ENCODE data around the gene FLOT1. TPM values are rescaled to one million over a fixed set of nuclear protein-coding genes. Genes with fewer than 3 reads are reported as not detected.

FLOT1 gene
- total and polyA plus RNA-seq, 9 of the 15 experiments (the other 6 are each of a cell fraction or from before 2014, with no cell fraction given): 11.7 to 149 (median 118) TPM

DNA sequence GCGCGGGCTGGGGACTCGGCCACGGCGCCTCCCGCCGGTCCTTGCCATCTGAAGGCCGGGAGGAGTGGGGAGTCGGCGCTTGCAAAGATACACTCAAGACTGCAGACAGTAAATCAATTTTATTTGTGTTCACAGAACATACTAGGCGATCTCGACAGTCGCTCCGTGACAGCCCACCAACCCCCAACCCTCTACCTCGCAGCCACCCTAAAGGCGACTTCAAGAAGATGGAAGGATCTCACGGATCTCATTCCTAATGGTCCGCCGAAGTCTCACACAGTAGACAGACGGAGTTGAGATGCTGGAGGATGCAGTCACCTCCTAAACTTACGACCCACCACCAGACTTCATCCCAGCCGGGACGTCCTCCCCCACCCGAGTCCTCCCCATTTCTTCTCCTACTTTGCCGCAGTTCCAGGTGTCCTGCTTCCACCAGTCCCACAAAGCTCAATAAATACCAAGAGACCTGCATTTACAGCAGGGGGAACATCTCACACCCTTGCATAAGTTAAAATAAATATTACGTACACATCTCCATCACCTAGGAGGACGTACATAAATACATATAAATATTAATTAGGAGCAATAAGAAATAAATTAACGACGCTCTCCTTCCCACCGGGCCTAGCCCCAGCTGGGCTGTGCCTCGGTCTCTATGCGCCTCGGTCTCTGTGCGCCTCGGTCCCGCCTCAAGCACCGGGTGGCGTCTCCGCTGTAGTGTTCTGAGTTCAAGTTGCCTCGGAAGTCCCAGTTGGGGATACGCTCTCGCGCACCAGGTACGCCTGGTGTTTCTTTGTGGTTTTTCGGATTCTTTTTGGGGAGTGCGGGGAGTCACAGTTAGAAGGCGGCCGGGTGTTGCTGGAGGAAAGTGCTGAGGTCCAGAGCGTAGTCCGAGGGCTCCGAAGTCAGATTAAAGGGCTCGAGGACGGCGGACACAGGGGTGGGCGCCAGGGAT lies 889 bp upstream of the FLOT1 start (continued):
- TF ChIP-seq RBFOX2 (IDR thresholded peaks at IDR 0.05; ENCODE audit: low read depth, low read length) (peak; percentile 90), LEF1 (IDR thresholded peaks at IDR 0.05) (no peak), ZNF232 (CRISPR knock-in tag; IDR thresholded peaks at IDR 0.05) (no peak), ZNF212 (CRISPR knock-in tag; IDR thresholded peaks at IDR 0.05) (no peak), ZEB2 (IDR thresholded peaks at IDR 0.05) (no peak), ZNF347 (CRISPR knock-in tag; IDR thresholded peaks at IDR 0.05; ENCODE audit: low read depth) (no peak), NCOA6 (IDR thresholded peaks at IDR 0.05) (no peak), FOSL1 (tag; conservative IDR thresholded peaks at IDR 0.05) (no peak), KDM5B (IDR thresholded peaks at IDR 0.05; ENCODE audit: insufficient replicate concordance, low read depth, low read length) (peak; percentile 62)
- TF ChIP-seq, protein P1, sequence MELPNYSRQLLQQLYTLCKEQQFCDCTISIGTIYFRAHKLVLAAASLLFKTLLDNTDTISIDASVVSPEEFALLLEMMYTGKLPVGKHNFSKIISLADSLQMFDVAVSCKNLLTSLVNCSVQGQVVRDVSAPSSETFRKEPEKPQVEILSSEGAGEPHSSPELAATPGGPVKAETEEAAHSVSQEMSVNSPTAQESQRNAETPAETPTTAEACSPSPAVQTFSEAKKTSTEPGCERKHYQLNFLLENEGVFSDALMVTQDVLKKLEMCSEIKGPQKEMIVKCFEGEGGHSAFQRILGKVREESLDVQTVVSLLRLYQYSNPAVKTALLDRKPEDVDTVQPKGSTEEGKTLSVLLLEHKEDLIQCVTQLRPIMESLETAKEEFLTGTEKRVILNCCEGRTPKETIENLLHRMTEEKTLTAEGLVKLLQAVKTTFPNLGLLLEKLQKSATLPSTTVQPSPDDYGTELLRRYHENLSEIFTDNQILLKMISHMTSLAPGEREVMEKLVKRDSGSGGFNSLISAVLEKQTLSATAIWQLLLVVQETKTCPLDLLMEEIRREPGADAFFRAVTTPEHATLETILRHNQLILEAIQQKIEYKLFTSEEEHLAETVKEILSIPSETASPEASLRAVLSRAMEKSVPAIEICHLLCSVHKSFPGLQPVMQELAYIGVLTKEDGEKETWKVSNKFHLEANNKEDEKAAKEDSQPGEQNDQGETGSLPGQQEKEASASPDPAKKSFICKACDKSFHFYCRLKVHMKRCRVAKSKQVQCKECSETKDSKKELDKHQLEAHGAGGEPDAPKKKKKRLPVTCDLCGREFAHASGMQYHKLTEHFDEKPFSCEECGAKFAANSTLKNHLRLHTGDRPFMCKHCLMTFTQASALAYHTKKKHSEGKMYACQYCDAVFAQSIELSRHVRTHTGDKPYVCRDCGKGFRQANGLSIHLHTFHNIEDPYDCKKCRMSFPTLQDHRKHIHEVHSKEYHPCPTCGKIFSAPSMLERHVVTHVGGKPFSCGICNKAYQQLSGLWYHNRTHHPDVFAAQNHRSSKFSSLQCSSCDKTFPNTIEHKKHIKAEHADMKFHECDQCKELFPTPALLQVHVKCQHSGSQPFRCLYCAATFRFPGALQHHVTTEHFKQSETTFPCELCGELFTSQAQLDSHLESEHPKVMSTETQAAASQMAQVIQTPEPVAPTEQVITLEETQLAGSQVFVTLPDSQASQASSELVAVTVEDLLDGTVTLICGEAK (IDR thresholded peaks at IDR 0.05): no peak
- TF ChIP-seq, protein P1 (CRISPR knock-in tag; IDR thresholded peaks at IDR 0.05): no peak
- TF ChIP-seq, protein P2, sequence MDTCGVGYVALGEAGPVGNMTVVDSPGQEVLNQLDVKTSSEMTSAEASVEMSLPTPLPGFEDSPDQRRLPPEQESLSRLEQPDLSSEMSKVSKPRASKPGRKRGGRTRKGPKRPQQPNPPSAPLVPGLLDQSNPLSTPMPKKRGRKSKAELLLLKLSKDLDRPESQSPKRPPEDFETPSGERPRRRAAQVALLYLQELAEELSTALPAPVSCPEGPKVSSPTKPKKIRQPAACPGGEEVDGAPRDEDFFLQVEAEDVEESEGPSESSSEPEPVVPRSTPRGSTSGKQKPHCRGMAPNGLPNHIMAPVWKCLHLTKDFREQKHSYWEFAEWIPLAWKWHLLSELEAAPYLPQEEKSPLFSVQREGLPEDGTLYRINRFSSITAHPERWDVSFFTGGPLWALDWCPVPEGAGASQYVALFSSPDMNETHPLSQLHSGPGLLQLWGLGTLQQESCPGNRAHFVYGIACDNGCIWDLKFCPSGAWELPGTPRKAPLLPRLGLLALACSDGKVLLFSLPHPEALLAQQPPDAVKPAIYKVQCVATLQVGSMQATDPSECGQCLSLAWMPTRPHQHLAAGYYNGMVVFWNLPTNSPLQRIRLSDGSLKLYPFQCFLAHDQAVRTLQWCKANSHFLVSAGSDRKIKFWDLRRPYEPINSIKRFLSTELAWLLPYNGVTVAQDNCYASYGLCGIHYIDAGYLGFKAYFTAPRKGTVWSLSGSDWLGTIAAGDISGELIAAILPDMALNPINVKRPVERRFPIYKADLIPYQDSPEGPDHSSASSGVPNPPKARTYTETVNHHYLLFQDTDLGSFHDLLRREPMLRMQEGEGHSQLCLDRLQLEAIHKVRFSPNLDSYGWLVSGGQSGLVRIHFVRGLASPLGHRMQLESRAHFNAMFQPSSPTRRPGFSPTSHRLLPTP (IDR thresholded peaks at IDR 0.05; ENCODE audit: borderline replicate concordance, extremely low read depth, insufficient read length): no peak
- TF ChIP-seq, protein P3, sequence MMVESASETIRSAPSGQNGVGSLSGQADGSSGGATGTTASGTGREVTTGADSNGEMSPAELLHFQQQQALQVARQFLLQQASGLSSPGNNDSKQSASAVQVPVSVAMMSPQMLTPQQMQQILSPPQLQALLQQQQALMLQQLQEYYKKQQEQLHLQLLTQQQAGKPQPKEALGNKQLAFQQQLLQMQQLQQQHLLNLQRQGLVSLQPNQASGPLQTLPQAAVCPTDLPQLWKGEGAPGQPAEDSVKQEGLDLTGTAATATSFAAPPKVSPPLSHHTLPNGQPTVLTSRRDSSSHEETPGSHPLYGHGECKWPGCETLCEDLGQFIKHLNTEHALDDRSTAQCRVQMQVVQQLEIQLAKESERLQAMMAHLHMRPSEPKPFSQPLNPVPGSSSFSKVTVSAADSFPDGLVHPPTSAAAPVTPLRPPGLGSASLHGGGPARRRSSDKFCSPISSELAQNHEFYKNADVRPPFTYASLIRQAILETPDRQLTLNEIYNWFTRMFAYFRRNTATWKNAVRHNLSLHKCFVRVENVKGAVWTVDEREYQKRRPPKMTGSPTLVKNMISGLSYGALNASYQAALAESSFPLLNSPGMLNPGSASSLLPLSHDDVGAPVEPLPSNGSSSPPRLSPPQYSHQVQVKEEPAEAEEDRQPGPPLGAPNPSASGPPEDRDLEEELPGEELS (CRISPR knock-in tag; IDR thresholded peaks at IDR 0.05; ENCODE audit: borderline replicate concordance): no peak
